Omental fat pad (tissue), 4 donors: ENCODE data around the gene CCDC172. TPM values are rescaled to one million over a fixed set of nuclear protein-coding genes. Genes with fewer than 3 reads are reported as not detected.

Experiments used
- ATAC-seq: fragments of 150-250 bp; one replicate; pipeline ENCODE4 v1.9.1; 2016; ENCODE audit warnings: mild to moderate bottlenecking, moderate library complexity; ENCODE audit not compliant: low FRiP score
- DNase-seq: peaks from one replicate; pipeline ENCODE4 v3.0.0-alpha.2; 2019; ENCODE audit warnings: low spot score
- CTCF ChIP-seq, 3 donors: fragments of 450-650 bp; IDR thresholded peaks; one replicate each; pipeline ENCODE4 v1.5.1; 2016 to 2017; ENCODE audit warnings: antibody characterized with exemption in 3 of 3, mild to moderate bottlenecking in 3 of 3, moderate library complexity in 2 of 3
- small RNA-seq: library from RNA; depleted of rRNA; stranded (forward); fragments of <200 nt; gene quantifications from one replicate; pipeline ENCODE3, GENCODE V24; 2016
- total RNA-seq, 4 donors: library from RNA; depleted of rRNA; stranded (reverse); fragments of >200 nt; gene quantifications; one replicate each; pipeline ENCODE4 v1.1.0, GENCODE V29; 2016

CCDC172 gene
- total RNA-seq, 4 donors from 2014 or later: not detected

GRCh38 chr10:116418389-116418788 is 94.1 kb downstream of the CCDC172 start:
- no peak for ATAC-seq
- no peak for DNase-seq
- no peak for TF ChIP-seq CTCF (IDR thresholded peaks at IDR 0.05)

- no peak for TF ChIP-seq CTCF (IDR thresholded peaks at IDR 0.05)
- DNase-seq (no peak), ATAC-seq (no peak)
These were observed 97.6 kb downstream of the CCDC172 start for GRCh38 chr10:116421815-116422214.

GRCh38 chr10:116427671-116428070 is 103.4 kb downstream of the CCDC172 start, which contains the start of gene PNLIPRP3:
TSS of gene PNLIPRP3 (plus strand) at chr10:116427847. CDS start at chr10:116428013, 166 bp downstream.
- DNase-seq: no peak
- no peak for TF ChIP-seq CTCF (IDR thresholded peaks at IDR 0.05)

GRCh38 chr10:116429288-116429977 is 105.2 kb downstream of the CCDC172 start:
- TF ChIP-seq CTCF (IDR thresholded peaks at IDR 0.05): no peak
- ATAC-seq: no peak

More at GRCh38 chr10:116427671-116428070, 103.4 kb downstream of the CCDC172 start, which contains the start of gene PNLIPRP3:
- ATAC-seq: no peak

More at GRCh38 chr10:116429288-116429977, 105.2 kb downstream of the CCDC172 start:
- no peak for DNase-seq

Small RNA genes within 50 kb of the gene (small RNA-seq; reads per million reads assigned to genes)
- not detected for gene SNRPGP6

Other genes starting within 250 kb of the CCDC172 start
- gene GFRA1, start 51.2 kb upstream of the CCDC172 start, total RNA-seq: 100 to 1,000 TPM in 1 of 4 donors, 10 to 100 TPM in 3; 35.2 to 142 (median 61.8) TPM
- gene PNLIPRP3, start 103.4 kb downstream of the CCDC172 start, total RNA-seq: under 1 TPM in 2 of 4 donors, not detected in 2; 0.31 to 0.63 TPM
- gene PNLIP, start 221.5 kb downstream of the CCDC172 start, total RNA-seq: 1 to 10 TPM in 1 of 4 donors, not detected in 3; 1.1 TPM